ENCODE results near the gene ALPI.
A peak's percentile ranks its signal among the peaks of the same experiment; 100 is the strongest.
"Not testable (repeated sequence)": the region's sequence is repeated elsewhere in the genome, so short reads cannot be mapped to it uniquely, and the experiment has no call there.

The ALPI gene

GRCh38 chr2:232421189-232421785, 34.7 kb upstream of the ALPI start:
- no peak for DNase-seq

GRCh38 chr2:232422051-232422450, 33.9 kb upstream of the ALPI start:
- DNase-seq, result no peak

GRCh38 chr2:232422996-232423395, 33.0 kb upstream of the ALPI start:
- DNase-seq, result not testable (repeated sequence)

- DNase-seq, result not testable (repeated sequence)
Observed at GRCh38 chr2:232423407-232423806, 32.5 kb upstream of the ALPI start.

- no peak for DNase-seq
Observed at GRCh38 chr2:232431705-232432590, 24.0 kb upstream of the ALPI start.

- DNase-seq, result no peak
Observed at GRCh38 chr2:232432598-232433184, 23.3 kb upstream of the ALPI start.

- not testable (repeated sequence) for DNase-seq
Observed at GRCh38 chr2:232433622-232434021, 22.3 kb upstream of the ALPI start.

- DNase-seq, result no peak
Observed at GRCh38 chr2:232434091-232434490, 21.9 kb upstream of the ALPI start.

- DNase-seq, result no peak
Observed at GRCh38 chr2:232434563-232435374, 21.2 kb upstream of the ALPI start.

GRCh38 chr2:232435375-232435648, 20.6 kb upstream of the ALPI start:
- no peak for DNase-seq

GRCh38 chr2:232435805-232436204, 20.1 kb upstream of the ALPI start:
- no peak for DNase-seq

GRCh38 chr2:232436381-232437194, 19.4 kb upstream of the ALPI start:
- DNase-seq, result no peak

- no peak for DNase-seq
Observed at GRCh38 chr2:232437195-232437571, 18.8 kb upstream of the ALPI start.

- DNase-seq, result no peak
Observed at GRCh38 chr2:232438091-232438490, 17.9 kb upstream of the ALPI start.

- peak in 1 of 2 donors; percentile 39 for DNase-seq
Observed at GRCh38 chr2:232438951-232439757, 16.8 kb upstream of the ALPI start.

- DNase-seq, result no peak
Observed at GRCh38 chr2:232439758-232440135, 16.2 kb upstream of the ALPI start.

- peak; percentile 83 for DNase-seq
Observed at GRCh38 chr2:232440220-232441018, 15.5 kb upstream of the ALPI start.

- no peak for DNase-seq
Observed at GRCh38 chr2:232441147-232441651, 14.8 kb upstream of the ALPI start.

GRCh38 chr2:232441922-232442321, 14.0 kb upstream of the ALPI start:
- not testable (repeated sequence) for DNase-seq

GRCh38 chr2:232442431-232442830, 13.5 kb upstream of the ALPI start:
- not testable (repeated sequence) for DNase-seq

Measured in CD4-positive, alpha-beta T cell treated with Interleukin-4 for 1 hour (primary cell).